GM23338 (cell line): Measurements from ENCODE around the gene FAAP100. TPM values are rescaled to one million over a fixed set of nuclear protein-coding genes. Genes with fewer than 3 reads are reported as not detected.

Experiments used
- CREB1 ChIP-seq: fragments of 250-450 bp; sonication (Bioruptor Pico); IDR thresholded peaks from 2 replicates; pipeline ENCODE4 v1.5.0; 2020; ENCODE audit warnings: low read depth, mild to moderate bottlenecking, moderate library complexity
- EZH2phosphoT487 ChIP-seq: fragments of 200-600 bp; sonication (generic); IDR thresholded peaks from one replicate; pipeline ENCODE4 v1.8.1; 2018; ENCODE audit warnings: antibody characterized with exemption; ENCODE audit not compliant: unreplicated experiment
- NANOG ChIP-seq: IDR thresholded peaks from 2 replicates; pipeline ENCODE4 v1.6.1; 2016; ENCODE audit warnings: antibody characterized with exemption, borderline replicate concordance
- STAT1 ChIP-seq: IDR thresholded peaks from one replicate; pipeline ENCODE4 v1.6.1; 2016; ENCODE audit warnings: antibody characterized with exemption; ENCODE audit not compliant: unreplicated experiment
- ZNF114 ChIP-seq: fragments of 250-450 bp; sonication (Bioruptor Pico); IDR thresholded peaks from 2 replicates; pipeline ENCODE4 v1.5.0; 2020; ENCODE audit warnings: mild to moderate bottlenecking, moderate library complexity
- polyA plus RNA-seq: library from polyadenylated mRNA; unstranded; fragments of >200 nt; fragmentation: Nextera tagmentation; extraction: Ambion mirVana; gene quantifications from 2 replicates; pipeline ENCODE4 v1.2.1, GENCODE V29; 2016
- total RNA-seq: library from RNA; depleted of rRNA; stranded (reverse); fragments of >200 nt; shearing (Covaris generic); gene quantifications from 2 replicates; pipeline ENCODE4 v1.2.3, GENCODE V29; 2014
- TF ChIP-seq, protein P1 (sequence below): fragments of 250-450 bp; sonication (Bioruptor Pico); IDR thresholded peaks from 2 replicates; pipeline ENCODE4 v1.5.0; 2020; ENCODE audit warnings: mild to moderate bottlenecking, moderate library complexity
- TF ChIP-seq, protein P2 (sequence below): IDR thresholded peaks from 2 replicates; pipeline ENCODE4 v1.6.1; 2016; ENCODE audit warnings: antibody characterized with exemption
- TF ChIP-seq, protein P3 (sequence below), 2 experiments: fragments of 200-600 bp in 1 of 2; sonication (generic) in 1 of 2; conservative IDR thresholded peaks; 2 replicates each; pipeline versions ENCODE4 v1.5.1 to v1.6.1; 2016 to 2017; ENCODE audit warnings: antibody characterized with exemption in 2 of 2, low read depth in 2 of 2, mild to moderate bottlenecking in 2 of 2, moderate library complexity in 1 of 2

Gene FAAP100
- total and polyA plus RNA-seq, 2 experiments from 2014 or later = 16.0 to 50.5 TPM

DNA sequence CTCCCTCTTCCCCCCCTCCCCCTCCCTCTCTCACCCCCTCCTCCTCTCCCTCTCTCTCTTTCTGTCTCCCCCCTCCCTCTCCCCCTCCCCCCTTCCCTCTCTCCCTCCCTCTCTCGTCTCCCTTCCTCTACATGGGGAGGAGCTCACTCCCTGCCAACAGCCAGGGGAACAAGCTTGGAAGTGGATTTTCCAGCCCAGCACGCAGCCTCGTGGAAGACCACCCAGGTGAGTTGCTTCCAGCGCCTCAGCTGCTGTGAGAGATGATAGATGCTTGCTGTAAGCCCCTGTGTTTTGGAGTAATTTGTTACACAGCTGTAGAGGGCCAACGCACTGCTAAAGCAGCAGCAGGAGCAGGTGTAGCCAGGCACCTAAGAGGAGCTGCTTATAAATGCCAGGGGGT, 60.4 kb downstream of the FAAP100 start (continued):
- TF ChIP-seq, protein P1, sequence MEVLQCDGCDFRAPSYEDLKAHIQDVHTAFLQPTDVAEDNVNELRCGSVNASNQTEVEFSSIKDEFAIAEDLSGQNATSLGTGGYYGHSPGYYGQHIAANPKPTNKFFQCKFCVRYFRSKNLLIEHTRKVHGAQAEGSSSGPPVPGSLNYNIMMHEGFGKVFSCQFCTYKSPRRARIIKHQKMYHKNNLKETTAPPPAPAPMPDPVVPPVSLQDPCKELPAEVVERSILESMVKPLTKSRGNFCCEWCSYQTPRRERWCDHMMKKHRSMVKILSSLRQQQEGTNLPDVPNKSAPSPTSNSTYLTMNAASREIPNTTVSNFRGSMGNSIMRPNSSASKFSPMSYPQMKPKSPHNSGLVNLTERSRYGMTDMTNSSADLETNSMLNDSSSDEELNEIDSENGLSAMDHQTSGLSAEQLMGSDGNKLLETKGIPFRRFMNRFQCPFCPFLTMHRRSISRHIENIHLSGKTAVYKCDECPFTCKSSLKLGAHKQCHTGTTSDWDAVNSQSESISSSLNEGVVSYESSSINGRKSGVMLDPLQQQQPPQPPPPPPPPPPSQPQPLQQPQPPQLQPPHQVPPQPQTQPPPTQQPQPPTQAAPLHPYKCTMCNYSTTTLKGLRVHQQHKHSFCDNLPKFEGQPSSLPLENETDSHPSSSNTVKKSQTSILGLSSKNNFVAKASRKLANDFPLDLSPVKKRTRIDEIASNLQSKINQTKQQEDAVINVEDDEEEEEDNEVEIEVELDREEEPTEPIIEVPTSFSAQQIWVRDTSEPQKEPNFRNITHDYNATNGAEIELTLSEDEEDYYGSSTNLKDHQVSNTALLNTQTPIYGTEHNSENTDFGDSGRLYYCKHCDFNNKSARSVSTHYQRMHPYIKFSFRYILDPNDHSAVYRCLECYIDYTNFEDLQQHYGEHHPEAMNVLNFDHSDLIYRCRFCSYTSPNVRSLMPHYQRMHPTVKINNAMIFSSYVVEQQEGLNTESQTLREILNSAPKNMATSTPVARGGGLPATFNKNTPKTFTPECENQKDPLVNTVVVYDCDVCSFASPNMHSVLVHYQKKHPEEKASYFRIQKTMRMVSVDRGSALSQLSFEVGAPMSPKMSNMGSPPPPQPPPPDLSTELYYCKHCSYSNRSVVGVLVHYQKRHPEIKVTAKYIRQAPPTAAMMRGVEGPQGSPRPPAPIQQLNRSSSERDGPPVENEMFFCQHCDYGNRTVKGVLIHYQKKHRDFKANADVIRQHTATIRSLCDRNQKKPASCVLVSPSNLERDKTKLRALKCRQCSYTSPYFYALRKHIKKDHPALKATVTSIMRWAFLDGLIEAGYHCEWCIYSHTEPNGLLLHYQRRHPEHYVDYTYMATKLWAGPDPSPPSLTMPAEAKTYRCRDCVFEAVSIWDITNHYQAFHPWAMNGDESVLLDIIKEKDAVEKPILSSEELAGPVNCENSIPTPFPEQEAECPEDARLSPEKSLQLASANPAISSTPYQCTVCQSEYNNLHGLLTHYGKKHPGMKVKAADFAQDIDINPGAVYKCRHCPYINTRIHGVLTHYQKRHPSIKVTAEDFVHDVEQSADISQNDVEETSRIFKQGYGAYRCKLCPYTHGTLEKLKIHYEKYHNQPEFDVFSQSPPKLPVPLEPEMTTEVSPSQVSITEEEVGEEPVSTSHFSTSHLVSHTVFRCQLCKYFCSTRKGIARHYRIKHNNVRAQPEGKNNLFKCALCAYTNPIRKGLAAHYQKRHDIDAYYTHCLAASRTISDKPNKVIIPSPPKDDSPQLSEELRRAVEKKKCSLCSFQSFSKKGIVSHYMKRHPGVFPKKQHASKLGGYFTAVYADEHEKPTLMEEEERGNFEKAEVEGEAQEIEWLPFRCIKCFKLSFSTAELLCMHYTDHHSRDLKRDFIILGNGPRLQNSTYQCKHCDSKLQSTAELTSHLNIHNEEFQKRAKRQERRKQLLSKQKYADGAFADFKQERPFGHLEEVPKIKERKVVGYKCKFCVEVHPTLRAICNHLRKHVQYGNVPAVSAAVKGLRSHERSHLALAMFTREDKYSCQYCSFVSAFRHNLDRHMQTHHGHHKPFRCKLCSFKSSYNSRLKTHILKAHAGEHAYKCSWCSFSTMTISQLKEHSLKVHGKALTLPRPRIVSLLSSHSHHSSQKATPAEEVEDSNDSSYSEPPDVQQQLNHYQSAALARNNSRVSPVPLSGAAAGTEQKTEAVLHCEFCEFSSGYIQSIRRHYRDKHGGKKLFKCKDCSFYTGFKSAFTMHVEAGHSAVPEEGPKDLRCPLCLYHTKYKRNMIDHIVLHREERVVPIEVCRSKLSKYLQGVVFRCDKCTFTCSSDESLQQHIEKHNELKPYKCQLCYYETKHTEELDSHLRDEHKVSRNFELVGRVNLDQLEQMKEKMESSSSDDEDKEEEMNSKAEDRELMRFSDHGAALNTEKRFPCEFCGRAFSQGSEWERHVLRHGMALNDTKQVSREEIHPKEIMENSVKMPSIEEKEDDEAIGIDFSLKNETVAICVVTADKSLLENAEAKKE = no peak
- no peak for TF ChIP-seq EZH2phosphoT487
- TF ChIP-seq, protein P2, sequence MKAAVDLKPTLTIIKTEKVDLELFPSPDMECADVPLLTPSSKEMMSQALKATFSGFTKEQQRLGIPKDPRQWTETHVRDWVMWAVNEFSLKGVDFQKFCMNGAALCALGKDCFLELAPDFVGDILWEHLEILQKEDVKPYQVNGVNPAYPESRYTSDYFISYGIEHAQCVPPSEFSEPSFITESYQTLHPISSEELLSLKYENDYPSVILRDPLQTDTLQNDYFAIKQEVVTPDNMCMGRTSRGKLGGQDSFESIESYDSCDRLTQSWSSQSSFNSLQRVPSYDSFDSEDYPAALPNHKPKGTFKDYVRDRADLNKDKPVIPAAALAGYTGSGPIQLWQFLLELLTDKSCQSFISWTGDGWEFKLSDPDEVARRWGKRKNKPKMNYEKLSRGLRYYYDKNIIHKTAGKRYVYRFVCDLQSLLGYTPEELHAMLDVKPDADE = no peak
- TF ChIP-seq NANOG = no peak
- TF ChIP-seq, protein P3, sequence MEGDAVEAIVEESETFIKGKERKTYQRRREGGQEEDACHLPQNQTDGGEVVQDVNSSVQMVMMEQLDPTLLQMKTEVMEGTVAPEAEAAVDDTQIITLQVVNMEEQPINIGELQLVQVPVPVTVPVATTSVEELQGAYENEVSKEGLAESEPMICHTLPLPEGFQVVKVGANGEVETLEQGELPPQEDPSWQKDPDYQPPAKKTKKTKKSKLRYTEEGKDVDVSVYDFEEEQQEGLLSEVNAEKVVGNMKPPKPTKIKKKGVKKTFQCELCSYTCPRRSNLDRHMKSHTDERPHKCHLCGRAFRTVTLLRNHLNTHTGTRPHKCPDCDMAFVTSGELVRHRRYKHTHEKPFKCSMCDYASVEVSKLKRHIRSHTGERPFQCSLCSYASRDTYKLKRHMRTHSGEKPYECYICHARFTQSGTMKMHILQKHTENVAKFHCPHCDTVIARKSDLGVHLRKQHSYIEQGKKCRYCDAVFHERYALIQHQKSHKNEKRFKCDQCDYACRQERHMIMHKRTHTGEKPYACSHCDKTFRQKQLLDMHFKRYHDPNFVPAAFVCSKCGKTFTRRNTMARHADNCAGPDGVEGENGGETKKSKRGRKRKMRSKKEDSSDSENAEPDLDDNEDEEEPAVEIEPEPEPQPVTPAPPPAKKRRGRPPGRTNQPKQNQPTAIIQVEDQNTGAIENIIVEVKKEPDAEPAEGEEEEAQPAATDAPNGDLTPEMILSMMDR (conservative IDR thresholded peaks at IDR 0.05; ENCODE audit: low read depth in 2 of 2) = no peak
- TF ChIP-seq STAT1 = no peak
- TF ChIP-seq ZNF114 = no peak
- TF ChIP-seq CREB1 (CRISPR knock-in tag) = no peak
